Esophagus squamous epithelium (tissue), 5 donors: Measurements from ENCODE around the gene VEPH1. TPM values are rescaled to one million over a fixed set of nuclear protein-coding genes. Genes with fewer than 3 reads are reported as not detected.

Experiments used
- DNase-seq: peaks from one replicate; lab custom pipeline; 2025; lab: John Stamatoyannopoulos, UW
- H3K27ac ChIP-seq, 4 donors: fragments of 200-600 bp; sonication (generic); one replicate each; pipeline ENCODE4 v1.5.1; 2016 to 2019; ENCODE audit warnings: mild to moderate bottlenecking in 1 of 4
- H3K27me3 ChIP-seq, 4 donors: fragments of 200-600 bp; sonication (generic); 1 replicate in 3 of 4; 2 replicates in 1 of 4; pipeline versions ENCODE4 v1.5.1 to v1.6.0; 2017 to 2021; ENCODE audit warnings: antibody characterized with exemption in 1 of 4
- H3K36me3 ChIP-seq, 3 donors: fragments of 200-600 bp; sonication (generic); one replicate each; pipeline ENCODE4 v1.5.1; 2016 to 2019
- H3K4me1 ChIP-seq, 3 donors: fragments of 200-600 bp; sonication (generic); one replicate each; pipeline ENCODE4 v1.5.1; 2017 to 2019
- H3K4me3 ChIP-seq, 4 donors: fragments of 200-600 bp; sonication (generic); 1 replicate in 3 of 4; 2 replicates in 1 of 4; pipeline ENCODE4 v1.5.1; 2016 to 2019; ENCODE audit warnings: mild to moderate bottlenecking in 2 of 4, moderate library complexity in 1 of 4
- H3K9me3 ChIP-seq, 3 donors: fragments of 200-600 bp; sonication (generic); one replicate each; pipeline ENCODE4 v1.5.1; 2016 to 2019
- CTCF ChIP-seq, 6 experiments: fragments of 450-650 bp in 4 of 6; fragments of 200-600 bp in 2 of 6; sonication (generic) in 2 of 6; IDR thresholded peaks; one replicate each; pipeline ENCODE4 v1.5.1; 2016 to 2019; ENCODE audit warnings: antibody characterized with exemption in 6 of 6, mild to moderate bottlenecking in 4 of 6, moderate library complexity in 4 of 6
- POLR2A ChIP-seq, 4 donors: fragments of 450-650 bp; IDR thresholded peaks; one replicate each; pipeline ENCODE4 v1.6.1; 2017; ENCODE audit warnings: antibody characterized with exemption in 4 of 4, mild to moderate bottlenecking in 4 of 4, moderate library complexity in 3 of 4
- WGBS, 2 donors: methylation state at CpG; one replicate each; pipeline ENCODE4 v1.1.5; 2018; 5-methylcytosine and 5-hydroxymethylcytosine counted together
- intact Hi-C: fragments of 100-400 bp; cut with DNase I; formaldehyde crosslinking; loops from one replicate; pipeline ENCODE4 v1.15.0; 2022
- total RNA-seq, 4 donors: library from RNA; depleted of rRNA; stranded (reverse); fragments of >200 nt; gene quantifications; one replicate each; pipeline ENCODE4 v1.1.0, GENCODE V29; 2016
- donor health status: DM: yes; HTN: yes; CAD: no.

VEPH1 gene
- total RNA-seq, 4 donors from 2014 or later, result not detected

DNA sequence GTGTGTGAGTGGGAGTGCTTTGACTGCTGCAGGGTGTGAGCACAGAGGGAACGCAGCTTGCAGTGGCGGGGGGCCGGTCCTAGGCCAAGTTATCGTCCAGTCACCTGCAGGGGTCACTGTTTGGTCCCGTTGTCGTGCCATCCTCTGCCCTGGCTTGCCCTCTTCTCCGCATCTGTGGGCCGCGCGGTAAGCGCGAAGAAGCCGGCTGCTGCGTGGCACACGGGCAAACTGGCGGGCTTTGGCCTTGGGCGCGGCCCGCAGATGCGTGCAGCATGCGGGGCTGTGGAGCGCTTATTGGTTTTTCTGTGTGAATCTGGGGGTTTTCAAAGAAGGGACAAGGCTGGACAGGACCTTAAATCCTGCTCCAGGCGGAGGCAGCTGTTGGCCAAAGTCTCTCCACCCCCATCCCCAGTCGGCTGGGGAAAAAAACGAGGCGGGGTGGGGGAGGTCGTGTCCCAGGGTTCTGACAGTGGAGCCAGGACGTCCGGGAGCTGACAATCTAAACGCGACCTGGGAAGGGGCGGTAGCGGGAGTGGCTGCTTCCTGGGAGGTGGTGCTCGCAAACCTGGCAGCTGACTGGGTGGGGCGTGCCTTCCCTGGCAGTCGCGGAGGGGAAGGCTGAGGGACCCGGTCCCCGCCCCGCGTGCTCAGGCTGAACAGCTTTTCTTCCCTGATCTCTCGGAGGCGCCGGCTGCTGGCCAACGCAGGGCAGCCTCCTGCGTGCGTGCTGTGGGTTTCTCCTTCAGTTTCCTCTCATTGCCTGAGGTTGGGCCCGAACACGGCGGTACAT lies 39.7 kb upstream of the VEPH1 start:
- Histone ChIP-seq H3K27me3 (no peaks in the 10 kb centered on the region), H3K27ac (peak overlapping the region in 2 of 4 donors; percentile 29 to 62)

DNA sequence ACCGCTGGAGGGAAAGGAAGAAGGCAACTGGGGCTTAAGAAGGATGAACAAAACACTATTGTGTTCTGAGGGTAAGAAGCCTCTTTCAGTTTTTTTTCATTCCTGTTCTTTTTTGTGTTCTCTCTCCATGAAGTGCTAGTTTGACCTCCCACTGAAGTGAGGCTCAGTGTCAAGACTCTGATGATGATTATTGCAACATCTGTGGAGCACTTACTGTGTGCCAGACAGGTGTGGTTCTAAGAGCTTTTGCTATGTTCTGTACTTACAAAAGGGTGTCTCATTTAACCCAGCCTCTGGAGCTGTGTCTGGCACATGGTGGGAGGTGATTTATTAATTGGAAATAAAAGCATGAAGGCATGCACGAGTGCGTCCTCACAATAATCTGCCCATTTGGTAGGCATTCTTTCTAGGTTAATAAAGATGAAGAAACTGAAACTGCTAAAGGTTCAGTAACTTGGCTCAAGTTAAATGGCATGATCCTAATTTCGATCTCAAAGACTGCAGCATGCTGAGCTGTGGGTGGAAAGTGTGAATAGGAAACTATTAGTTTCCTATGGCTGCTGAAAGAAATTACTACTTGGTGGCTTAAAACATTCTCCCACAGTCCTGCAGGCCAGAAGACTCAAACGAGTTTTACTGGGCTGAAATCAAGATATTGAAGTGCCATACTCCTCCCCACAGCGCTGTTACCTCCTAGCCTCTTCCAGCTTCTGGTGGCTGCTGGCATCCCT lies 38.5 kb upstream of the VEPH1 start:
- H3K36me3 ChIP-seq, result no peaks in the 10 kb centered on the region
- H3K4me1 ChIP-seq, result peaks cover 0 to 16% (median 0%) of the 10 kb centered on the region in 3 donors
- H3K9me3 ChIP-seq, result peaks cover 0 to 6% (median 0%) of the 10 kb centered on the region in 3 donors
- H3K27me3 ChIP-seq, result no peaks in the 10 kb centered on the region
- TF ChIP-seq CTCF (IDR thresholded peaks at IDR 0.05) (no peak), POLR2A (IDR thresholded peaks at IDR 0.05) (no peak)
- intact Hi-C loops, result no loop called here
- no peak for DNase-seq
- 42 to 50% methylated on average over 6 of the region's 6 CpGs for WGBS, 2 donors
- H3K4me3 ChIP-seq, result no peak overlapping the region
- no peak overlapping the region for H3K27ac ChIP-seq

More for the DNA sequence above, 39.7 kb upstream of the VEPH1 start:
- Histone ChIP-seq H3K4me1 (peaks cover 0 to 16% (median 0%) of the 10 kb centered on the region in 3 donors), H3K9me3 (peaks cover 0 to 6% (median 0%) of the 10 kb centered on the region in 3 donors), H3K4me3 (peak overlapping the region; percentile 29 to 61 (median 42)), H3K36me3 (no peaks in the 10 kb centered on the region)
- 4% methylated on average over 9 of the region's 50 CpGs; no CpG with 5 or more reads in 1 of the 2 donors for WGBS, 2 donors
- intact Hi-C loops, result no loop called here
- no peak for DNase-seq
- TF ChIP-seq POLR2A (IDR thresholded peaks at IDR 0.05) (peak in 1 of 4 donors; percentile 17), CTCF (IDR thresholded peaks at IDR 0.05) (no peak)

DNA sequence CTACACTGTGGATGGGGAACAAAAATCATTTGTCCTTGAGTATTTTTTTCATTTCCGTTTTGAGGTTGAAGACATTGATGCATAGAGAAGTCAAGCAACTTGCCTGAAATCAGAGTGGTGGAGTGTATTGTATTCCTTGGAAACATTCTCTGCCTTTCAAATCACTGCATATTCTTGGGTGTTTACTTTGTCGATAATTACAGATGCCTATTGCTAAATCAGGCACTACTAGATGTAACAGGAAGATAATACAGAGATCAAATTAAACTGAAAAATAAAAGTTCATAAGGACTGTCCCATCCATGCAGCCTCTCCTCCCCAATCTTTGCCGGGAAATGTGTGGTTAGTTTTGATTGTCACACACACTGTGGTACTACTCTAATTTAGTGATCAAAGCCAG lies 37.4 kb upstream of the VEPH1 start:
- no peaks in the 10 kb centered on the region for H3K36me3 ChIP-seq
- H3K27me3 ChIP-seq, result no peaks in the 10 kb centered on the region
- no peak for DNase-seq
- no peak for TF ChIP-seq POLR2A (IDR thresholded peaks at IDR 0.05)
- no peak for TF ChIP-seq CTCF (IDR thresholded peaks at IDR 0.05)
- no peak overlapping the region for H3K4me3 ChIP-seq
- 41 to 56% methylated on average over 3 of the region's 3 CpGs for WGBS, 2 donors
- peaks cover 0 to 16% (median 0%) of the 10 kb centered on the region in 3 donors for H3K4me1 ChIP-seq
- intact Hi-C loops, result no loop called here
- peaks cover 0 to 6% (median 0%) of the 10 kb centered on the region in 3 donors for H3K9me3 ChIP-seq
- no peak overlapping the region for H3K27ac ChIP-seq

DNA sequence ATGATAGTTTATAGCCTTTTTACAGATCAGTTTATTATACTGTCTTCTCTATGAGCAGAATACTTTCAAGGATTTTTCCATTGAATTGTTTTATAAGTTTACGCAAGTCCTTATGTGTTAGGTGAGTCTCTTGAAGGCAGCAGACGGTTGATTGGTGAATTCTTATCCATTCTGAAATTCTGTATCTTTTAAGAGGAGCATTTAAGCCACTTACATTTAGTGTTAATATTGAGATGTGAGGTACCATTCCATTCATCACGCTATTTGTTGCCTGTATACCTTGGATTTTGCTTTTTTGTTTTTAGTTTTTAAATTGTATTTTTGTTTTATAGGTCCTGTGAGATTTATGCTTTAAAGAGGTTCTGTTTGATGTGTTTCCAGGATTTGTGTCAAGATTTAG lies 32.5 kb upstream of the VEPH1 start:
- intact Hi-C loops, result no loop called here
- WGBS, 2 donors, result 88 to 89% methylated on average over 3 of the region's 3 CpGs
- Histone ChIP-seq H3K4me3 (no peak overlapping the region), H3K36me3 (no peaks in the 10 kb centered on the region), H3K27ac (no peak overlapping the region), H3K9me3 (no peaks in the 10 kb centered on the region), H3K27me3 (no peaks in the 10 kb centered on the region), H3K4me1 (no peaks in the 10 kb centered on the region)
- DNase-seq, result no peak
- TF ChIP-seq CTCF (IDR thresholded peaks at IDR 0.05), result no peak

GRCh38 chr3:157534725-157535161 lies 31.5 kb upstream of the VEPH1 start:
- no peaks in the 10 kb centered on the region for H3K27me3 ChIP-seq
- H3K9me3 ChIP-seq, result no peaks in the 10 kb centered on the region
- H3K4me3 ChIP-seq, result no peak overlapping the region
- H3K4me1 ChIP-seq, result no peaks in the 10 kb centered on the region
- no peak for DNase-seq
- WGBS, 2 donors, result 79 to 100% methylated on average over 1 to 2 of the region's 2 CpGs
- intact Hi-C loops, result no loop called here
- no peak overlapping the region for H3K27ac ChIP-seq
- no peaks in the 10 kb centered on the region for H3K36me3 ChIP-seq
- TF ChIP-seq CTCF (IDR thresholded peaks at IDR 0.05), result no peak
- TF ChIP-seq POLR2A (IDR thresholded peaks at IDR 0.05), result no peak
